H1 (cell line): ENCODE measurements around the gene SLC13A1. TPM values are rescaled to one million over a fixed set of nuclear protein-coding genes. Genes with fewer than 3 reads are reported as not detected.

Source experiments
- CTCF ChIA-PET: fragments of 300-600 bp; sonication (Branson Sonifier 250); formaldehyde crosslinking; loops from one replicate; lab custom pipeline; 2021; ENCODE audit not compliant: partially characterized antibody; lab: Charles Lee
- POLR2A ChIA-PET: fragments of 300-600 bp; sonication (Branson Sonifier 250); formaldehyde crosslinking; loops from one replicate; lab custom pipeline; 2021; ENCODE audit warnings: inconsistent platforms; ENCODE audit not compliant: partially characterized antibody; lab: Charles Lee
- DNase-seq, 2 experiments: peaks; one replicate each; pipeline versions ENCODE4 v3.0.0 to v3.0.0-alpha.2; 2010 to 2022; ENCODE audit warnings: low spot score in 2 of 2, low read depth in 1 of 2, mixed read lengths in 1 of 2
- FAIRE-seq: peaks from 2 replicates; lab custom pipeline; 2011; peaks lifted over from hg19 to GRCh38; lab: Jason Lieb, UNC
- H2AFZ ChIP-seq: 2 replicates; pipeline ENCODE4 v1.8.1; 2012; ENCODE audit warnings: low read length, inconsistent platforms
- H2AK5ac ChIP-seq: 2 replicates; pipeline ENCODE4 v1.6.1; 2013; ENCODE audit warnings: low read depth, low read length
- H2BK120ac ChIP-seq: replicated peaks from 2 replicates; pipeline ENCODE3; 2013; ENCODE audit warnings: low read depth, low read length, inconsistent platforms
- H2BK12ac ChIP-seq: 2 replicates; pipeline ENCODE4 v1.6.1; 2013; ENCODE audit warnings: low read depth, low read length
- H2BK15ac ChIP-seq: 2 replicates; pipeline ENCODE4 v1.6.1; 2013; ENCODE audit warnings: low read length
- H2BK20ac ChIP-seq: 2 replicates; pipeline ENCODE4 v1.6.1; 2013; ENCODE audit warnings: low read length
- H2BK5ac ChIP-seq: 2 replicates; pipeline ENCODE4 v1.6.1; 2013; ENCODE audit warnings: low read depth, low read length
- H3K14ac ChIP-seq: 2 replicates; pipeline ENCODE4 v1.6.1; 2013; ENCODE audit warnings: inconsistent platforms; ENCODE audit not compliant: insufficient read length
- H3K18ac ChIP-seq: 2 replicates; pipeline ENCODE4 v1.6.1; 2013; ENCODE audit warnings: low read length; ENCODE audit errors: extremely low read depth
- H3K23ac ChIP-seq: 2 replicates; pipeline ENCODE4 v1.6.1; 2013; ENCODE audit warnings: inconsistent platforms; ENCODE audit not compliant: insufficient read length
- H3K23me2 ChIP-seq: 2 replicates; pipeline ENCODE4 v1.6.1; 2013; ENCODE audit warnings: low read depth, low read length
- H3K27ac ChIP-seq: 2 replicates; pipeline ENCODE4 v1.6.1; 2011; ENCODE audit warnings: low read depth, low read length, inconsistent platforms
- H3K27me3 ChIP-seq, 4 experiments: replicated peaks in 1 of 4; 1 replicate in 1 of 4; 2 replicates in 3 of 4; pipeline versions ENCODE4 v1.6.1 to v1.8.1; 2011 to 2013; ENCODE audit warnings: low read length in 3 of 4, mild to moderate bottlenecking in 3 of 4, inconsistent platforms in 2 of 4, mixed read lengths in 2 of 4, moderate library complexity in 1 of 4; ENCODE audit not compliant: control insufficient read depth in 3 of 4, insufficient read depth in 3 of 4; ENCODE audit errors: extremely low read depth in 1 of 4
- H3K36me3 ChIP-seq, 4 experiments: 2 replicates each; pipeline versions ENCODE4 v1.6.1 to v1.8.1; 2011 to 2013; ENCODE audit warnings: mild to moderate bottlenecking in 4 of 4, low read length in 3 of 4, moderate library complexity in 2 of 4, control low read depth in 1 of 4, inconsistent platforms in 1 of 4; ENCODE audit not compliant: insufficient read depth in 4 of 4, control insufficient read depth in 2 of 4
- H3K4ac ChIP-seq: replicated peaks from 2 replicates; pipeline ENCODE3; 2013; ENCODE audit warnings: low read length, low read depth, mixed read lengths, inconsistent platforms; ENCODE audit not compliant: insufficient read length
- H3K4me1 ChIP-seq, 4 experiments: replicated peaks in 1 of 4; 1 replicate in 1 of 4; 2 replicates in 3 of 4; pipeline versions ENCODE4 v1.6.1 to v1.8.1; 2011 to 2013; ENCODE audit warnings: low read length in 3 of 4, inconsistent platforms in 2 of 4, mixed read lengths in 1 of 4; ENCODE audit not compliant: insufficient read depth in 4 of 4, control insufficient read depth in 3 of 4
- H3K4me2 ChIP-seq, 2 experiments: 2 replicates each; pipeline versions ENCODE4 v1.6.1 to v1.8.1; 2011 to 2013; ENCODE audit warnings: low read depth in 2 of 2, low read length in 2 of 2, control low read depth in 1 of 2, inconsistent platforms in 1 of 2, mild to moderate bottlenecking in 1 of 2; ENCODE audit not compliant: insufficient read depth in 1 of 2
- H3K4me3 ChIP-seq, 4 experiments: fragments of 200-600, 300-600 bp in 1 of 4; sonication (generic), shearing (Covaris generic), sonication (Bioruptor Twin) in 1 of 4; 2 replicates each; pipeline versions ENCODE4 v1.5.1 to v1.8.1; 2011 to 2016; ENCODE audit warnings: low read length in 4 of 4, low read depth in 3 of 4, control low read depth in 2 of 4, inconsistent platforms in 2 of 4, mild to moderate bottlenecking in 2 of 4, mixed read lengths in 1 of 4, moderate library complexity in 1 of 4; ENCODE audit not compliant: insufficient read depth in 2 of 4; ENCODE audit errors: extremely low read depth in 1 of 4
- H3K56ac ChIP-seq: replicated peaks from 2 replicates; pipeline ENCODE3; 2013; ENCODE audit warnings: low read depth, mild to moderate bottlenecking, mixed read lengths, low read length, inconsistent platforms; ENCODE audit not compliant: insufficient read length
- H3K79me1 ChIP-seq: 2 replicates; pipeline ENCODE4 v1.6.1; 2013; ENCODE audit warnings: low read depth, low read length, control low read depth
- H3K79me2 ChIP-seq, 2 experiments: 2 replicates each; pipeline versions ENCODE4 v1.6.1 to v1.8.1; 2012 to 2013; ENCODE audit warnings: low read length in 2 of 2, mild to moderate bottlenecking in 2 of 2, inconsistent platforms in 1 of 2; ENCODE audit not compliant: insufficient read depth in 2 of 2, control insufficient read depth in 1 of 2
- H3K9ac ChIP-seq, 4 experiments: replicated peaks in 1 of 4; 1 replicate in 1 of 4; 2 replicates in 3 of 4; pipeline versions ENCODE4 v1.6.1 to v1.8.1; 2011 to 2013; ENCODE audit warnings: low read depth in 3 of 4, low read length in 3 of 4, control low read depth in 2 of 4, mild to moderate bottlenecking in 2 of 4, moderate library complexity in 2 of 4, inconsistent platforms in 1 of 4; ENCODE audit errors: extremely low read depth in 1 of 4
- H3K9me3 ChIP-seq, 2 experiments: 2 replicates each; pipeline versions ENCODE4 v1.6.1 to v1.8.1; 2012 to 2013; ENCODE audit warnings: mild to moderate bottlenecking in 2 of 2, moderate library complexity in 2 of 2, control low read depth in 1 of 2, inconsistent platforms in 1 of 2, low read depth in 1 of 2, low read length in 1 of 2, mixed read lengths in 1 of 2; ENCODE audit not compliant: insufficient read depth in 2 of 2
- H4K20me1 ChIP-seq, 2 experiments: replicated peaks in 1 of 2; 2 replicates each; pipeline versions ENCODE3 to v1.8.1; 2011 to 2013; ENCODE audit warnings: inconsistent platforms in 2 of 2, low read length in 2 of 2, mild to moderate bottlenecking in 1 of 2; ENCODE audit not compliant: insufficient read depth in 2 of 2, control insufficient read depth in 1 of 2
- H4K5ac ChIP-seq: 2 replicates; pipeline ENCODE4 v1.6.1; 2013; ENCODE audit warnings: low read length, low read depth, mixed read lengths, inconsistent platforms; ENCODE audit not compliant: insufficient read length
- H4K8ac ChIP-seq: 2 replicates; pipeline ENCODE4 v1.8.0; 2013; ENCODE audit warnings: mild to moderate bottlenecking, moderate library complexity, low read length, inconsistent platforms; ENCODE audit not compliant: insufficient read depth; ENCODE audit errors: extremely low read depth
- H4K91ac ChIP-seq: replicated peaks from 2 replicates; pipeline ENCODE3; 2013; ENCODE audit warnings: low read length, mixed read lengths, inconsistent platforms; ENCODE audit not compliant: insufficient read length
- ASH2L ChIP-seq: fragments of 200-600, 300-600 bp; sonication (generic); IDR thresholded peaks from one replicate; pipeline ENCODE4 v1.7.1; 2017; ENCODE audit warnings: low read length
- CEBPB ChIP-seq: IDR thresholded peaks from 2 replicates; pipeline ENCODE4 v1.6.1; 2012; ENCODE audit warnings: low read depth, low read length
- JUN ChIP-seq: IDR thresholded peaks from 2 replicates; pipeline ENCODE4 v1.6.1; 2011; ENCODE audit warnings: low read depth, mild to moderate bottlenecking, improper control_type of control experiment, low read length
- KDM5A ChIP-seq: fragments of 200-600 bp; IDR thresholded peaks from 2 replicates; pipeline ENCODE4 v1.7.1; 2012; ENCODE audit warnings: mild to moderate bottlenecking, low read length, inconsistent platforms, mixed read lengths
- POU5F1 ChIP-seq: IDR thresholded peaks from 2 replicates; pipeline ENCODE4 v1.6.1; 2011; ENCODE audit warnings: low read depth, mild to moderate bottlenecking, low read length, moderate library complexity
- RAD21 ChIP-seq, 2 experiments: IDR thresholded peaks in 1 of 2; conservative IDR thresholded peaks in 1 of 2; 2 replicates each; pipeline ENCODE4 v1.6.1; 2011; ENCODE audit warnings: low read depth in 2 of 2, low read length in 2 of 2, improper control_type of control experiment in 1 of 2, inconsistent platforms in 1 of 2, mild to moderate bottlenecking in 1 of 2, moderate library complexity in 1 of 2
- SAP30 ChIP-seq: fragments of 300-600 bp; sonication (generic); IDR thresholded peaks from 2 replicates; pipeline ENCODE4 v1.7.1; 2012; ENCODE audit warnings: low read length, moderate library complexity, mild to moderate bottlenecking, inconsistent platforms; ENCODE audit not compliant: insufficient read depth, insufficient replicate concordance
- SP2 ChIP-seq: IDR thresholded peaks from 2 replicates; pipeline ENCODE4 v1.6.1; 2012; ENCODE audit warnings: mild to moderate bottlenecking, low read length, inconsistent platforms
- SRF ChIP-seq: IDR thresholded peaks from 2 replicates; pipeline ENCODE4 v1.6.1; 2011; ENCODE audit warnings: mild to moderate bottlenecking, low read depth, low read length, moderate library complexity
- YY1 ChIP-seq: IDR thresholded peaks from 2 replicates; pipeline ENCODE4 v1.6.1; 2011; ENCODE audit warnings: low read depth, mild to moderate bottlenecking, low read length
- WGBS, 2 experiments: shearing (Covaris generic) in 1 of 2; methylation state at CpG; one replicate each; pipeline versions ENCODE4 v1.1.6 to v1.1.7; 2013 to 2015; ENCODE audit warnings: low lambda C conversion rate in 2 of 2, mixed read lengths in 2 of 2, inconsistent platforms in 1 of 2, low coverage in 1 of 2, missing lambda C conversion rate in 1 of 2; ENCODE audit not compliant: insufficient replicate concordance in 2 of 2, insufficient coverage in 1 of 2, insufficient read length in 1 of 2; ENCODE audit errors: extremely low coverage in 1 of 2, missing lambda C conversion rate in 1 of 2; 5-methylcytosine and 5-hydroxymethylcytosine counted together
- polyA plus RNA-seq, 7 experiments: library from polyadenylated mRNA; depleted of rRNA in 3 of 7; stranded (reverse) in 5 of 7; unstranded in 2 of 7; fragments of >200 nt in 5 of 7; fragments of 200-250 nt in 2 of 7; gene quantifications; 1 replicate in 5 of 7; 2 replicates in 1 of 7; 4 replicates in 1 of 7; pipeline versions ENCODE4 v1.2.1 to v1.2.3, GENCODE V29; 2011 to 2013; ENCODE audit warnings: missing spikeins in 2 of 7, mixed read lengths in 2 of 7
- total RNA-seq: library from RNA; stranded (reverse); fragmentation: NEBNext Ultra II Directional; extraction: Animal tissue kit (Norgen Biotek cat#: 25700); gene quantifications from 2 replicates; pipeline ENCODE4 v1.2.1, GENCODE V29; 2021
- TF ChIP-seq, protein P1 (sequence below), 3 experiments: IDR thresholded peaks; 1 replicate in 2 of 3; 2 replicates in 1 of 3; pipeline versions ENCODE4 v1.5.1 to v1.6.1; 2011; ENCODE audit warnings: low read length in 3 of 3, mild to moderate bottlenecking in 3 of 3, inconsistent platforms in 2 of 3, low read depth in 1 of 3, moderate library complexity in 1 of 3; ENCODE audit not compliant: insufficient read depth in 1 of 3; ENCODE audit errors: control extremely low read depth in 1 of 3

The SLC13A1 gene
- total and polyA plus RNA-seq, 2 of the 8 experiments (the other 6 are each of a cell fraction or from before 2014, with no cell fraction given), result not detected

DNA sequence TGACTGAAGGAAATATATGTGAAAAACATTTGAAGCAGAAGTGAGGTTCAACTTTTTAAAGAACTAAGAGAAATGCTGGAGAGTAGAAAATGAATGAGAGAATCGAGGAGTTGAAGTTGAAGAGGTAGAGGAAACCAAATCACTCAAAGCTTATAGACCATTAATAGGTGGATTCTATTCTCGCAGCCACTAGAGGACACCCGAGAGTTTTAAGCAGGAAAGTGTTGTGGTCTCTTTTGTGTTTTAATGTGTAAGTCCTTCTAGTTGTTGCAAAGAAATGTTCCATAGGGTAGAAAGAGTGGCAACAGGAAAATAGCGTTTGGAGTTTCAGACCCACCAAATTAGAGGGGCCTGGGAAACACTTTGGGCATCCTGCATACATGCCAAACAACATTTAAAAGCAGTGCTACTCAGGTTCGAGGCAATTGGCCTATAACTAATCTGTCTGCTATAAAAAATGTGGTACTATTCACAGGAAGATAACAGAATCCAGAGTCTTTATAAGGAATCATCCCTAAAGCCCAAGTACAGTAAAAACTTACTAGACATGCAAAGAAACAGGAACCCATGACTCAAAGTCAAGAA lies 129.0 kb downstream of the SLC13A1 start:
- H4K91ac ChIP-seq, result no peak overlapping the region
- H2BK12ac ChIP-seq, result no peak overlapping the region
- H3K27me3 ChIP-seq, result no peaks in the 10 kb centered on the region
- no peak overlapping the region for H3K27ac ChIP-seq
- no peak overlapping the region for H2AFZ ChIP-seq
- no peak overlapping the region for H2AK5ac ChIP-seq
- no peak overlapping the region for H3K4ac ChIP-seq
- H3K79me1 ChIP-seq, result no peaks in the 10 kb centered on the region
- POLR2A ChIA-PET, result no interaction called here
- no peaks in the 10 kb centered on the region for H3K36me3 ChIP-seq
- no peak overlapping the region for H3K23ac ChIP-seq
- H3K4me3 ChIP-seq, result no peak overlapping the region
- H3K56ac ChIP-seq, result no peak overlapping the region
- no peak overlapping the region for H3K9ac ChIP-seq
- H2BK15ac ChIP-seq, result no peak overlapping the region
- H4K8ac ChIP-seq, result no peak overlapping the region
- H3K23me2 ChIP-seq, result no peaks in the 10 kb centered on the region
- no peaks in the 10 kb centered on the region for H4K20me1 ChIP-seq
- no peak overlapping the region for H3K14ac ChIP-seq
- CTCF ChIA-PET, result interaction anchor here (0.7 to 1.4 kb wide), 3 partner anchors 56 to 83 kb away, joined by 3 read pairs; no protein-coding TSS in a partner anchor
- no peak overlapping the region for H4K5ac ChIP-seq
- H2BK5ac ChIP-seq, result no peak overlapping the region
- FAIRE-seq, result peak; percentile 69
- H2BK20ac ChIP-seq, result no peak overlapping the region
- DNase-seq, result no peak
- H3K79me2 ChIP-seq, result no peaks in the 10 kb centered on the region
- H3K4me1 ChIP-seq, result no peaks in the 10 kb centered on the region
- H3K18ac ChIP-seq, result no peak overlapping the region
- H3K9me3 ChIP-seq, result no peaks in the 10 kb centered on the region
- WGBS, 2 experiments, result 70 to 100% methylated on average over 1 to 5 of the region's 5 CpGs
- no peak overlapping the region for H3K4me2 ChIP-seq
- no peak overlapping the region for H2BK120ac ChIP-seq
- TF ChIP-seq POU5F1 (no peak), ASH2L (no peak), RAD21 (IDR thresholded peaks at IDR 0.05 in 1 of 2, conservative IDR thresholded peaks at IDR 0.05 in 1 of 2; ENCODE audit: low read depth in 2 of 2, low read length in 2 of 2) (peak; percentile 62 to 68), JUN (no peak), SP2 (no peak), SRF (no peak), SAP30 (no peak), CEBPB (no peak), KDM5A (no peak), YY1 (no peak)
- TF ChIP-seq, protein P1, sequence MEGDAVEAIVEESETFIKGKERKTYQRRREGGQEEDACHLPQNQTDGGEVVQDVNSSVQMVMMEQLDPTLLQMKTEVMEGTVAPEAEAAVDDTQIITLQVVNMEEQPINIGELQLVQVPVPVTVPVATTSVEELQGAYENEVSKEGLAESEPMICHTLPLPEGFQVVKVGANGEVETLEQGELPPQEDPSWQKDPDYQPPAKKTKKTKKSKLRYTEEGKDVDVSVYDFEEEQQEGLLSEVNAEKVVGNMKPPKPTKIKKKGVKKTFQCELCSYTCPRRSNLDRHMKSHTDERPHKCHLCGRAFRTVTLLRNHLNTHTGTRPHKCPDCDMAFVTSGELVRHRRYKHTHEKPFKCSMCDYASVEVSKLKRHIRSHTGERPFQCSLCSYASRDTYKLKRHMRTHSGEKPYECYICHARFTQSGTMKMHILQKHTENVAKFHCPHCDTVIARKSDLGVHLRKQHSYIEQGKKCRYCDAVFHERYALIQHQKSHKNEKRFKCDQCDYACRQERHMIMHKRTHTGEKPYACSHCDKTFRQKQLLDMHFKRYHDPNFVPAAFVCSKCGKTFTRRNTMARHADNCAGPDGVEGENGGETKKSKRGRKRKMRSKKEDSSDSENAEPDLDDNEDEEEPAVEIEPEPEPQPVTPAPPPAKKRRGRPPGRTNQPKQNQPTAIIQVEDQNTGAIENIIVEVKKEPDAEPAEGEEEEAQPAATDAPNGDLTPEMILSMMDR (IDR thresholded peaks at IDR 0.05; ENCODE audit: control extremely low read depth in 1 of 3, insufficient read depth in 1 of 3, low read depth in 1 of 3, low read length in 3 of 3), result peak in 2 of 3 experiments; percentile 37 to 55; a peak in 3 of 4 replicates
